Measurements from ENCODE around the gene CMPK1. TPM values are rescaled to one million over a fixed set of nuclear protein-coding genes. Genes with fewer than 3 reads are reported as not detected.

The CMPK1 gene
- polyA plus RNA-seq, 1 donor (not counting 4 experiments of a cell fraction or from before 2014, with no cell fraction given), result 63.8 TPM

- dilution Hi-C loops (cut with MboI; ENCODE audit: extremely low pct_ligation_motif_present, low sequenced_read_pairs), result no loop called here
- no peaks in the 10 kb centered on the region for H3K9me1 ChIP-seq (ENCODE audit: control insufficient read depth, extremely low read depth, insufficient read depth, low read length)
- TF ChIP-seq CTCF (optimal IDR thresholded peaks at IDR 0.05 in 1 of 3, IDR thresholded peaks at IDR 0.05 in 1 of 3, conservative IDR thresholded peaks at IDR 0.05 in 1 of 3; ENCODE audit: extremely low read depth in 1 of 3, insufficient read depth in 2 of 3, low read length in 3 of 3), result no peak
- no peak for TF ChIP-seq EZH2 (IDR thresholded peaks at IDR 0.05; ENCODE audit: low read length)
- H3K79me2 ChIP-seq (ENCODE audit: control insufficient read depth, insufficient read depth, low read length), result no peaks in the 10 kb centered on the region
- H2AFZ ChIP-seq (ENCODE audit: control insufficient read depth, low read length), result no peak overlapping the region
- H3K27me3 ChIP-seq (ENCODE audit: control insufficient read depth, extremely low read depth, insufficient read depth, low read length), result peaks cover 16% of the 10 kb centered on the region
- peaks cover 10% of the 10 kb centered on the region for H3K4me1 ChIP-seq (ENCODE audit: control insufficient read depth, extremely low read depth, insufficient read depth, low read length)
- no peak overlapping the region for H3K9ac ChIP-seq (ENCODE audit: control insufficient read depth, extremely low read depth, insufficient read depth, low read length)
- no peaks in the 10 kb centered on the region for H3K36me3 ChIP-seq (ENCODE audit: control insufficient read depth in 2 of 2, extremely low read depth in 1 of 2, insufficient read depth in 2 of 2, low read length in 2 of 2)
- FAIRE-seq (no peak), DNase-seq (ENCODE audit: low read depth, low spot score) (no peak)
- no peak overlapping the region for H3K27ac ChIP-seq (ENCODE audit: control insufficient read depth, insufficient read depth, low read length)
- no peaks in the 10 kb centered on the region for H3K9me3 ChIP-seq (ENCODE audit: control insufficient read depth, low read depth, low read length)
- H3K4me2 ChIP-seq (ENCODE audit: control insufficient read depth, extremely low read depth, insufficient read depth, low read depth, low read length), result no peak overlapping the region
- H3K4me3 ChIP-seq (ENCODE audit: control insufficient read depth in 2 of 3, extremely low read depth in 1 of 3, insufficient read depth in 2 of 3, low read depth in 1 of 3, low read length in 3 of 3), result no peak overlapping the region
- no peaks in the 10 kb centered on the region for H4K20me1 ChIP-seq (ENCODE audit: control insufficient read depth, extremely low read depth, insufficient read depth, low read length)
These were observed 77.8 kb downstream of the CMPK1 start for GRCh38 chr1:47411436-47411835.

- no peak overlapping the region for H3K4me3 ChIP-seq (ENCODE audit: control insufficient read depth in 2 of 3, extremely low read depth in 1 of 3, insufficient read depth in 2 of 3, low read depth in 1 of 3, low read length in 3 of 3)
- no peaks in the 10 kb centered on the region for H3K9me1 ChIP-seq (ENCODE audit: control insufficient read depth, extremely low read depth, insufficient read depth, low read length)
- no peaks in the 10 kb centered on the region for H3K79me2 ChIP-seq (ENCODE audit: control insufficient read depth, insufficient read depth, low read length)
- DNase-seq (ENCODE audit: low read depth, low spot score), result no peak
- H4K20me1 ChIP-seq (ENCODE audit: control insufficient read depth, extremely low read depth, insufficient read depth, low read length), result no peaks in the 10 kb centered on the region
- no peak overlapping the region for H3K4me2 ChIP-seq (ENCODE audit: control insufficient read depth, extremely low read depth, insufficient read depth, low read depth, low read length)
- H3K27ac ChIP-seq (ENCODE audit: control insufficient read depth, insufficient read depth, low read length), result no peak overlapping the region
- H3K9ac ChIP-seq (ENCODE audit: control insufficient read depth, extremely low read depth, insufficient read depth, low read length), result no peak overlapping the region
- no peaks in the 10 kb centered on the region for H3K9me3 ChIP-seq (ENCODE audit: control insufficient read depth, low read depth, low read length)
- FAIRE-seq, result no peak
- H2AFZ ChIP-seq (ENCODE audit: control insufficient read depth, low read length), result no peak overlapping the region
- peaks cover 25% of the 10 kb centered on the region for H3K27me3 ChIP-seq (ENCODE audit: control insufficient read depth, extremely low read depth, insufficient read depth, low read length)
- H3K4me1 ChIP-seq (ENCODE audit: control insufficient read depth, extremely low read depth, insufficient read depth, low read length), result peaks cover 10% of the 10 kb centered on the region
- no peaks in the 10 kb centered on the region for H3K36me3 ChIP-seq (ENCODE audit: control insufficient read depth in 2 of 2, extremely low read depth in 1 of 2, insufficient read depth in 2 of 2, low read length in 2 of 2)
- dilution Hi-C loops (cut with MboI; ENCODE audit: extremely low pct_ligation_motif_present, low sequenced_read_pairs), result no loop called here
- TF ChIP-seq EZH2 (IDR thresholded peaks at IDR 0.05; ENCODE audit: low read length), result no peak
- no peak for TF ChIP-seq CTCF (optimal IDR thresholded peaks at IDR 0.05 in 1 of 3, IDR thresholded peaks at IDR 0.05 in 1 of 3, conservative IDR thresholded peaks at IDR 0.05 in 1 of 3; ENCODE audit: extremely low read depth in 1 of 3, insufficient read depth in 2 of 3, low read length in 3 of 3)
These were observed 78.8 kb downstream of the CMPK1 start for GRCh38 chr1:47412437-47412836.
